T47D (cell line): ENCODE results near the gene GSK3B.
"Not testable (repeated sequence)": the region's sequence is repeated elsewhere in the genome, so short reads cannot be mapped to it uniquely, and the experiment has no call there.

ENCODE experiments used
- DNase-seq, 2 experiments: peaks; one replicate each; pipeline versions ENCODE4 v3.0.0 to v3.0.0-alpha.2; 2011 to 2012; ENCODE audit warnings: low read depth in 1 of 2, low spot score in 1 of 2
- JUND ChIP-seq: IDR thresholded peaks from 2 replicates; pipeline ENCODE4 v1.6.1; 2012; ENCODE audit warnings: low read depth
- in situ Hi-C: cut with HindIII; loops from 2 replicates; pipeline ENCODE4 v1.10.0; 2016; ENCODE audit warnings: low sequenced_read_pairs, low pct_unique_long_range_greater_than_20kb

The GSK3B gene

DNA sequence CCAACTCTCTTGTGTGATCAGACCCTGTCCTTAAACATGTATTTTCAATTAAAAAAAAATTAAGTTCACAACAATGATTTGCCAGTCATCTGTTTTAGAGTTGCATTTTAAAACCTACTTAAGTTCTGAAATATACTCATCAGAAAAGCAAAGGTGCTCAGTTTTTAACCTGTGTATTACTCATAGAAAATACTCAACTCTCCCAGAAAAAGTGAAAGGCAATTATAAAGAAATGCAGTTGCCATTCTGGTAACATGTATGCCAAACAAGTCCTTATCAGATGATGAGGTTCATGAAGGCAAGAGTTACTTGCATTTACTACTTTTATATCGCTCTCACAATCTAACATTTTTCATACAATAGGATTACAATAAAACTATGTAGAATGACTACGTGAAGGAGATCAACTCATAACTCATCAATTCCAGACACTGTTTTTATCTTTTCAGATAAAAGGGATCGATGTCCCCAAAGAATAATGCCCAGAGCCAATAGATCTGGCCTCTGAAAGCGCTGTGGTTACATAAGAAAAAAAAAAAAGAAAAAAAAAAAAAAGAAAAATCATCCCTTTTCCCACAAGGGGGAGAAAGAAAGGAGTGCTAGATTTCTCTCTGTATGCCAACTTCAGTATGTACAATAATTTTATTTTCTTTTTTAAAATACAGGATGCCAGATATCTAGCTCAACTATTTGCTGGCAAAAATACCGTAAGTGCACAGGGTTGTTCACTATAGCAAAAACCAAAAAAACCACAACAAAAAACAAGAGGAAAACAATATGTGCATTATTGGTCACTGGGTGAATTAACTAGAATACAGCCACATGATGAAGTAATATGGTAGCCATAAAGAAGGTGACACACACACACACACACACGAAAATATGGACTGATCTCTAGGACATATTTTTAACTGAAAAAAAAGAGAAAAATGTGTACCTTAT, 175.0 kb downstream of the GSK3B start:
- no peak for DNase-seq
- in situ Hi-C loops: no loop called here
- TF ChIP-seq JUND: no peak

DNA sequence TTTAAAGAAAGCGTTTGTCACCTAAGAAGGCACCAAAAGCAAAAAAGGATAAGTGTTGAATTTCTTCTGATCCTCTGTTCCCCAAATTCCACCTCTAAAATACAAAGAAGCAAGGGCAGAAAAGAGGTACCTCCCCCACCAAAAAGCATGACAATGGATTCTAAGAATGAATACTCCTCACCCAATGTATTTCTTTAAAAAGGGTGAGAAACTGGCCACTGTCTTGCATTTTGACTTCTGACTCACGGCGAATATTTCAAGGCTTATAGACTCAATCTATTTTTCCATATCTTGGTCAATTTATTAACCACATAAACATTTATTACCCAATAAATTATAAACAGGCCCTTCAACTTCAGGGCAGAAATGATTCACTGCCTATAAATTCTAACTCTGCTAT, 181.2 kb downstream of the GSK3B start:
- TF ChIP-seq JUND: no peak

DNA sequence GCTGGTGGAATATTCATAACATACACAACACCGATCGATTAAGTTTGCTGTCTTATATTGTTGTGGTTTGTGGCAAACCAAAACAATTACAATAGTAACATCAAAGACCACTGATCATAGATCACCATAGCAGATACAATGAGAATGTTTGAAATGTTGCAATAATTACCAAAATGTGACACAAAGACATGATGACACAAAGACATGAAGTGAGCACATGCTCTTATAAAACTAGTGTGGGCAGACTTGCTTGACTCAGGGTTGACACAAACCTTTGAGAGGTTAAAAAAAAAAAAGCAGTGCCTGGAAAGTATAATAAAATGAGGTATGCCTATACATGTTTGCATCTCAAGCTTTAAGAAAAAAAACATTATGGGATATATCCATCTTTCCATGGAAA, 182.0 kb downstream of the GSK3B start:
- in situ Hi-C loops: no loop called here
- TF ChIP-seq JUND: no peak
- DNase-seq: no peak

More for the DNA sequence above, 181.2 kb downstream of the GSK3B start:
- no peak for DNase-seq
- in situ Hi-C loops: no loop called here

DNA sequence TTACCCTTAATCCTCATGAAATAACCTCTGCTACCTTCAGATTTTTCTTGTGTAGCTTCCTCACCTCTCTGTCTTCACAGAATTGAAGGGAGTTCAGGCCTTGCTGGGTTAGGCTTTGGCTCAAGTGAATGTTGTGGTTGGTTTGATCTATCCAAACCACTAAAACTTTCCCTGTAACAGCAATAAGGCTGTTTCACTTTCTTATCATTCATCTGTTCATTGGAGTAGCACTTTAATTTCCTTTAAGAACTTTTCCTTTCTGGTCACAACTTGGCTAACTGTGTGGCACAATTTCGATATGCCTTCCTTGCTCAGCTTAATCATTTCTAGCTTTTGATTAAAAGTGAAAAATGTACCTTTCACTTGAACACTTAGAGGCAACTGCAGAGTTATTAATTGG, 182.5 kb downstream of the GSK3B start:
- in situ Hi-C loops: no loop called here
- TF ChIP-seq JUND: no peak
- no peak for DNase-seq

DNA sequence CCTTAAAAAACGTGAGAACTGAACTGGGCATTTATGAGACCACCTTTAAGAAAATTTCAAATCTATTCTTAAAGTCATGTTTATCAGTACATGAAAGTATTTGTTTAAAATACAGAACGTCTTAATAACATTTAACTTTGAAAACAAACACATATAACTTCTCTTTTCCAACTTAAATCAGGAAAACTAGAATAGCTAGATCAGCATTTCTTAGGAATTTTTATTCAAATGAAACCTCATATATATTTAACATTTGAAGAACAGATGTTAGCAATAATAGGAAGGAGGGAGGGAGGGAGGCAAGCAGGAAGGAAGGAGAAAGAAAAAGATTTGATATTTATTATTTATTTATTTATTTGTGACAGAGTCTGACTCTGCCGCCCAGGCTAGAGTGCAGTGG, 192.2 kb downstream of the GSK3B start:
- in situ Hi-C loops: no loop called here
- DNase-seq: no peak
- TF ChIP-seq JUND: no peak

DNA sequence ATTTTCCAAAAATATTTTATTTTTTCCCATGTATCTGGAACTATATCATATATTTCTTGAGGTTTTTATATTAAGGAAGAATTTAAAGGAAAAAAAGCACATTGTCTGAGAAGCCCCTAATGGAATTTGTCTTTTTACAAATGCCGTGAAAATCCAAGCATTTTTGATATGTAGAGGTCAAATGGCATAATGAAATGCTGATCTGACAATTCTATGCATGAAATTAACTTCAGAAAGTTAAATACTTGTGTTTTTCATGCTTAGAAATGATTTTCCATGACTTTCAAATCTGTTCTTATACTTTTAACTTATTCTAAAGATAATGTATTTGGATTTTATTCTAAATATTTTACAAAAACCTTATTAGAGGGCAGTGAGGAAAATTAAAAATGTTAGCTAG, 193.1 kb downstream of the GSK3B start:
- no peak for TF ChIP-seq JUND
- DNase-seq: no peak
- in situ Hi-C loops: no loop called here

DNA sequence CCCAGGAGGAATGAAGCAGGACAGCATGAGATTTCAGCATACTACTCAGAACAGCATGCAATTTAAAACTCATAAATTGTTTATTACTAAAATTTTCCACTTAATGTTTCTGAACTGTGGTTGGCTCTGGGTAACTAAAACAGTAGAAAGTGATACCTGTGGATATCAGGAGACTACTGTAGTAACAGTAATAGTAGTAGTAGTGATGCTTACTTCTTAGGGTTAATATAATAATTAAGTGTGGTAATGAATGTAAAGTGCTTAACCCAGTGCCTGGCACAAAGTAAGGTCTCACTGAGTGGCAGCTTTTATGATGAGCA, 195.1 kb downstream of the GSK3B start:
- TF ChIP-seq JUND: no peak
- no peak for DNase-seq
- in situ Hi-C loops: no loop called here

DNA sequence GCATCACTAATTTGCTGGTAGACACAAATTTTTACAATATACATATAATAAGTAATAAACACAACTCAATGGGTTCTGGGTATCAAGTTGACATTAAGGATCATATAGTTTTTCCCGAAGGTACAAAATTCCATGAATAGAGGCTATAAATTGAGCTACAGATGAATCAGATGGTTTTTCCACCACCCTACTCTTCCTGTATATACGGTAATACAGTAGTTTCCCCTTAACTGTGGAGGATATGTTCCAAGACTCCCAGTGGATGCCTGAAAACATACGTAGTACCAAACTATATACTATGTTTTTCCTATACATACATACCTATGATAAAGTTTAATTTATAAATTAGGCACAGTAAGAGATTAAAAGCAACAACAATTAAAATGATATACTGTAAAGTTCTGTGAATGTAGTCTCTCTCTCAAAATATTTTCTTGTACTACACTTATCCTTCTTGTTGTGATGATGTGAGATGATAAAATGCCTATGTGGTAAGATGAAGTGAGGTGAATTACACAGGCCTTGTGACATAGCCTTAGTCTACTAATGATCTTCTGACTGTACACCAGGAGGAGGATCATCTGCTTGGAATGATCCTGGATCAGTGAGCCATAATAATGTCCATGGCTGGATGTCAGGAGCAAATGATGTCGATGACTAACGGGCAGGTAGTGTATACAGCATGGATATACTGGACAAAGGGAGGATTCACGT, 195.6 kb downstream of the GSK3B start:
- in situ Hi-C loops: no loop called here
- no peak for TF ChIP-seq JUND
- no peak for DNase-seq

DNA sequence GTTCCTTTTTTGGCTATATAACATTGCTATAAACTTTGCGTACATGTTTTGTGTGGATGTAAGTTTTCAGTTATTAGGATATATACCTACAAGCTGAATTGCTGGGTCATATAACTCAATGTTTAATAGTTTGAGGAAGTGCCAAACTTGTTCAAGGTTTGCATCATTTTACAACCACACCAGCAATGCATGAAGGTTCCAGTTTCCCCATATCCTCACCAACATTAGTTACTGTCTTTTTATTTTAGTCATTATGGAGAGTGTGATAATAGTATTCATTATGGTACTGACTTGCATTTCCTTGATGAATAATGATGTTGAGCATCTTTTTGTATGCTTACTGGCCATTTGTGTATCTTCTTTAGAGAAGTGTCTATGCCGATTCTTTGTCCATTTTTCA, 200.1 kb downstream of the GSK3B start:
- no peak for TF ChIP-seq JUND
- DNase-seq: no peak
- in situ Hi-C loops: no loop called here

DNA sequence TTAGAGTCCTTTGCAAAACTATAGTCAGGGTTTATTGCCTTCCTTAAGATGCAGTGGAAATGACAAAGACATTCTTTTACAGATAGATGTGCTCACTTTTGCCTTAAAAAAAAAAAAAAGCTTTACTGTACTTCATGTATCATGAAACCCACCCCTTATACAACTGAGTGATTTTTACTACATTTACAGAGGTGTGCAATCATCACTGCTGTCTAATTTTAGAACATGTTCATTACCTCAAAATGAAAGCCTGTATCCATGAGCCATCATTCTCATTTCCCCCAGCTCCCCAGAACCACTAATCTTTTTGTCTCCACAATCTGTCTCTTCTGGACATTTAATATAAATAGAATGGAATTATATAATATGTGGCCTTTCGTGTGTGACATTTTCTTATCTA, 200.5 kb downstream of the GSK3B start:
- DNase-seq: no peak
- TF ChIP-seq JUND: no peak
- in situ Hi-C loops: no loop called here

DNA sequence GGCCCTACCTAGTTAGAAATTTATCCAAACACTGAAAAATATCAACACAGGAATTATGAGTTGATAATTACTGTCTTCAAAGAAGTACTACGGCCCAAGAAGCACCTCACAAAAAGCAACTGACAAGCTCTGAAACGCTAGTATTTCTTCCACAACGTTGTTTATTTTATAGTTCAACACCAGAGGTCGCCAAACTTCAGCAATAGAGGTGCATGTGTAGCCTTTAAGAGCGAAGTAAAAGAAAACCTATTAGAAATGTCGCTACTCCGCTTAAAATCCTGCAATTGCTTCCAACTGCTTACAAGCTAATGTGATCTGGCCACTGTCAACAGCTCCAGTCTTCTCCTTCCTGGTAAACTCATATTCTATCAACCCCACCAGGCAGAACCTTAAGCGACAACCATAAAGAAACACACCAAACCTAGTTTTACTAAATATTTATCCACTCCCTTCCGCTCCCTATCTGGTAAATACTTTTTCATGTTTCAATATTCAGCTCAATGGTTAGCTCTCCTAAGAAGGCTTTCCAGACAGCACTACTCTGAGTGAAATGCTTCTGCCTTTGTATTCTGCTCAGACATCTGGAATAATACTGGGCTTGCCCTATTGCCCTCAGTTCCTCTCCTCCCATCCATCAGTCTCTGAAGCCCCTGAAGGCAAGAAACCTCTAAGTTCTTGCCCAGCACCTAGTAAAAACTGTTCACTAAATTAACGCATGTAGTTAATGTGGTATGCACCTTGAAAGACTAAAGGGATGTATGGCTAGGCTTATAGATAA, 202.1 kb downstream of the GSK3B start:
- peak; percentile 15 to 81 for DNase-seq
- no peak for TF ChIP-seq JUND
- in situ Hi-C loops: no loop called here

DNA sequence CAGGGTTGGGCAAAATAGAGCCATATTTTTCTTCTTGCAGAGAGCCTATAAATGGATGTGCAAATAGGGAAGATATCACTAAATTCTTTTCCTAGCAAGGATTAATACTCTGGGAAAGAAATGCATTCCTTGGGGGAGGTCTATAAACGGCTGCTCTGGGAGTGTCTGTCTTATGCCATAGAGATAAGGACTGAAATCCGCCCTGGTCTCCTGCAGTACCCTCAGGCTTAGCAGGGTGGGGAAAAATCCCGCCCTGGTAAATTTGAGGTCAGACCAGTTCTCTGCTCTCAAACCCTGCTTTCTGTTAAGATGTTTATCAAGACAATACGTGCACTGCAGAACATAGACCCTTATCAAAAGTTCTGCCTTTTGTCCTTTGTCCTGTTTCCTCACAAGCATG, 205.6 kb downstream of the GSK3B start:
- DNase-seq, in situ Hi-C loops: not testable (repeated sequence)
